Breast epithelium (tissue), 4 donors: ENCODE data around the gene THAP2. TPM values are rescaled to one million over a fixed set of nuclear protein-coding genes. Genes with fewer than 3 reads are reported as not detected.
"Not testable (repeated sequence)": the region's sequence is repeated elsewhere in the genome, so short reads cannot be mapped to it uniquely, and the experiment has no call there.

Experiments used
- DNase-seq, 2 donors: peaks; one replicate each; pipeline ENCODE4 v3.0.0-alpha.2; 2019; ENCODE audit warnings: low spot score in 2 of 2
- H3K27ac ChIP-seq, 2 donors: fragments of 200-600 bp; sonication (generic) in 1 of 2; one replicate each; pipeline ENCODE4 v1.5.1; 2016 to 2019; ENCODE audit warnings: mild to moderate bottlenecking in 1 of 2
- H3K27me3 ChIP-seq, 2 donors: fragments of 200-600 bp; sonication (generic) in 1 of 2; one replicate each; pipeline versions ENCODE4 v1.5.1 to v1.6.0; 2017 to 2019; ENCODE audit warnings: control low read depth in 1 of 2, mild to moderate bottlenecking in 1 of 2
- H3K36me3 ChIP-seq: fragments of 200-600 bp; one replicate; pipeline ENCODE4 v1.5.1; 2019
- H3K4me1 ChIP-seq, 2 donors: fragments of 200-600 bp; sonication (generic); one replicate each; pipeline ENCODE4 v1.5.1; 2016 to 2019; ENCODE audit warnings: control low read depth in 1 of 2
- H3K4me3 ChIP-seq, 3 donors: fragments of 200-600 bp; sonication (generic); 1 replicate in 2 of 3; 2 replicates in 1 of 3; pipeline ENCODE4 v1.5.1; 2016 to 2019; ENCODE audit warnings: mild to moderate bottlenecking in 3 of 3, moderate library complexity in 2 of 3
- H3K9me3 ChIP-seq, 2 donors: fragments of 200-600 bp; sonication (generic) in 1 of 2; one replicate each; pipeline ENCODE4 v1.5.1; 2016 to 2019; ENCODE audit warnings: control low read depth in 1 of 2
- CTCF ChIP-seq, 3 donors: fragments of 450-650 bp; IDR thresholded peaks; one replicate each; pipeline ENCODE4 v1.5.1; 2016 to 2017; ENCODE audit warnings: antibody characterized with exemption in 3 of 3, mild to moderate bottlenecking in 3 of 3, moderate library complexity in 3 of 3
- POLR2A ChIP-seq: fragments of 450-650 bp; IDR thresholded peaks from one replicate; pipeline ENCODE4 v1.6.1; 2016; ENCODE audit warnings: antibody characterized with exemption, mild to moderate bottlenecking, moderate library complexity
- POLR2AphosphoS5 ChIP-seq, 3 donors: sonication (generic); formaldehyde crosslinking; IDR thresholded peaks; one replicate each; pipeline ENCODE4 v1.6.1; 2017; ENCODE audit warnings: antibody characterized with exemption in 3 of 3
- intact Hi-C: fragments of 100-400 bp; cut with DNase I; formaldehyde crosslinking; loops from one replicate; pipeline ENCODE4 v1.15.1; 2023; ENCODE audit warnings: low total_unique reads
- total RNA-seq, 3 donors: library from RNA; depleted of rRNA; stranded (reverse); fragments of >200 nt; gene quantifications; one replicate each; pipeline ENCODE4 v1.1.0, GENCODE V29; 2016

Gene THAP2
- total RNA-seq, 3 donors from 2014 or later, result 2.6 to 8.2 (median 2.6) TPM

- intact Hi-C loops, result no loop called here
- no peak for TF ChIP-seq CTCF (IDR thresholded peaks at IDR 0.05)
- no peak for TF ChIP-seq POLR2AphosphoS5 (IDR thresholded peaks at IDR 0.05)
- no peak for TF ChIP-seq POLR2A
- no peak for DNase-seq
- Histone ChIP-seq H3K36me3 (no peaks in the 10 kb centered on the region), H3K9me3 (no peaks in the 10 kb centered on the region), H3K27me3 (no peaks in the 10 kb centered on the region), H3K4me1 (no peaks in the 10 kb centered on the region), H3K4me3 (no peak overlapping the region), H3K27ac (no peak overlapping the region)
These were observed 25.0 kb downstream of the THAP2 start for GRCh38 chr12:71688961-71689570.

GRCh38 chr12:71691504-71692129 lies 27.5 kb downstream of the THAP2 start:
- no peaks in the 10 kb centered on the region for H3K36me3 ChIP-seq
- intact Hi-C loops, result no loop called here
- no peaks in the 10 kb centered on the region for H3K4me1 ChIP-seq
- H3K4me3 ChIP-seq, result no peak overlapping the region
- no peaks in the 10 kb centered on the region for H3K9me3 ChIP-seq
- TF ChIP-seq CTCF (IDR thresholded peaks at IDR 0.05), result no peak
- H3K27me3 ChIP-seq, result no peaks in the 10 kb centered on the region
- H3K27ac ChIP-seq, result no peak overlapping the region
- no peak for DNase-seq

GRCh38 chr12:71693126-71693525 lies 29.0 kb downstream of the THAP2 start:
- Histone ChIP-seq H3K27me3 (no peaks in the 10 kb centered on the region), H3K27ac (no peak overlapping the region), H3K9me3 (no peaks in the 10 kb centered on the region), H3K36me3 (no peaks in the 10 kb centered on the region), H3K4me3 (no peak overlapping the region), H3K4me1 (no peaks in the 10 kb centered on the region)
- intact Hi-C loops, result no loop called here
- no peak for DNase-seq
- no peak for TF ChIP-seq POLR2A
- no peak for TF ChIP-seq CTCF (IDR thresholded peaks at IDR 0.05)
- TF ChIP-seq POLR2AphosphoS5 (IDR thresholded peaks at IDR 0.05), result no peak

GRCh38 chr12:71693651-71694050 lies 29.6 kb downstream of the THAP2 start:
- H3K4me3 ChIP-seq, H3K4me1 ChIP-seq, H3K36me3 ChIP-seq, H3K27ac ChIP-seq, H3K9me3 ChIP-seq, DNase-seq, intact Hi-C loops, H3K27me3 ChIP-seq: not testable (repeated sequence)

DNA sequence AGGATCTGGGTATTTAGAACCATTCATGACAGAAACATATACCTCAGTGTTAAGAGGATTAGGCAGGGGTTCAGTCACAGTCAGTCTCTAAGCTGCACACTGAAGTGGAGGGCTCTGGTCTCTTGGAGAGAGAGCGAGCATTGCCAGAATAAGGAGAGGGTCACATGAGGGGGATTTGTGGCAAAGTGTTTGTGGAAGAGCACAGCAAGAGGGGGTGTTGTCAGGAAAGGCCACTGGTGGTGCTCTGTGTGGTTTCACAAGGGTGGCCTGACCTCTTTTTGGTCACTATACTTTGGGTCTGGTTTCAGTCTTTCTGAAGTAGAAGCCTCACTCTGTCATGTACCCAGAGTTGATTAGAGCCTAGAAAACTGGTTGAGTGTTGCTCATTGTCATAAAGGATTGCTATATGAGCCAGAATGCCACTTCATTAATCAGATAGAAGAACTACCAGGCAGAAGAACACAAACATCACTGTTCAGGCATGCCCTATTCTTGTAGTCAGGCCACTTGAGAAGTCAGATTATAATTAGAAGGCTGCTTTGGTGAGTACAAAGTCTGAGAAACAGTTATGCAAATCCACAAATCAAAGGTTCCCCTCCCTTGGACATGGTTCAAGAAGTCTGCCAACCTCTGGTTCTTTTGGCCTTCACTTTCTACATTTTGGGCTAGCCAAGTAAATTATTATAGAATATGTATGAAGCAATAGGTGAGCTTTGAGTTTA lies 30.2 kb downstream of the THAP2 start:
- Histone ChIP-seq H3K27ac (no peak overlapping the region), H3K4me1 (no peaks in the 10 kb centered on the region), H3K36me3 (no peaks in the 10 kb centered on the region), H3K4me3 (no peak overlapping the region), H3K27me3 (no peaks in the 10 kb centered on the region), H3K9me3 (no peaks in the 10 kb centered on the region)
- no peak for DNase-seq
- intact Hi-C loops, result no loop called here
- TF ChIP-seq POLR2A (no peak), CTCF (IDR thresholded peaks at IDR 0.05) (no peak), POLR2AphosphoS5 (IDR thresholded peaks at IDR 0.05) (no peak)
